Measurements from ENCODE around the gene CEP112. TPM values are rescaled to one million over a fixed set of nuclear protein-coding genes. Genes with fewer than 3 reads are reported as not detected.

Gene CEP112
- total and polyA plus RNA-seq, 2 of the 13 experiments (the other 11 are each of a cell fraction or from before 2014, with no cell fraction given): 1.2 to 3.4 TPM

DNA sequence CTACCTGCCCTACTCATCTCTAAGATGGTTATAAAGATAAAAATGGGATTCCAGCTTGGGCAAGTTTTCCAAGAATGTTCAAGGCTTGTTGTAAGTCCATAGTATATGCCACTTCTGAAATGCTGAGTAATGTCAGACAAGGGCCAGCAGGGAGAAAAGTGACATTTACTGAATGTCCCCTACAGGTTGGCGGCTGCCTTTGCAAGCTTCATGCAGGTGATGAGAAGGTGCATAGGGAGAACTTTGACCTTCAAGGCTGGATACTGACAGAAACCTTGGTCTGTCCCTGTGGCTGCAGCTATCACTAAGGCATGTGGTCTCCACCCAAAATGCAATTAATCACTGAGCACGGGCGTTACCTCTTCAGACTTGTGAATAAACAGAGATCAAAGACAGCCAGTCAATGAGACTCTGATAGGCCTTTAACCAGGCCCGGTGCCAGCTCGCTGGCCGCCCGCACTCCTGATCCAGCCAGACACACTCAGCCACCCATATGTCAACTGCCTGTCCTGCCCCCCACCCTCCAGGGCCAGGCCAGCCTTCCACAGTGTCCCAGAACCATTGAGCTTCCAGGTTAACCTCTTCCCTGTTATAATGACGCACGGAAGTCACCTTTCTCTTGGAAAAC, 603.6 kb downstream of the CEP112 start (continued):
- TF ChIP-seq, protein P1, sequence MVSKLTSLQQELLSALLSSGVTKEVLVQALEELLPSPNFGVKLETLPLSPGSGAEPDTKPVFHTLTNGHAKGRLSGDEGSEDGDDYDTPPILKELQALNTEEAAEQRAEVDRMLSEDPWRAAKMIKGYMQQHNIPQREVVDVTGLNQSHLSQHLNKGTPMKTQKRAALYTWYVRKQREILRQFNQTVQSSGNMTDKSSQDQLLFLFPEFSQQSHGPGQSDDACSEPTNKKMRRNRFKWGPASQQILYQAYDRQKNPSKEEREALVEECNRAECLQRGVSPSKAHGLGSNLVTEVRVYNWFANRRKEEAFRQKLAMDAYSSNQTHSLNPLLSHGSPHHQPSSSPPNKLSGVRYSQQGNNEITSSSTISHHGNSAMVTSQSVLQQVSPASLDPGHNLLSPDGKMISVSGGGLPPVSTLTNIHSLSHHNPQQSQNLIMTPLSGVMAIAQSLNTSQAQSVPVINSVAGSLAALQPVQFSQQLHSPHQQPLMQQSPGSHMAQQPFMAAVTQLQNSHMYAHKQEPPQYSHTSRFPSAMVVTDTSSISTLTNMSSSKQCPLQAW (CRISPR knock-in tag; IDR thresholded peaks at IDR 0.05): peak; percentile 28; the same call in 1 of the 2 replicates
- 0 out of 2 replicates have a peak, but pooled peaks have one; percentile 62 for TF ChIP-seq HMG20A (CRISPR knock-in tag; IDR thresholded peaks at IDR 0.05; ENCODE audit: borderline replicate concordance)

DNA sequence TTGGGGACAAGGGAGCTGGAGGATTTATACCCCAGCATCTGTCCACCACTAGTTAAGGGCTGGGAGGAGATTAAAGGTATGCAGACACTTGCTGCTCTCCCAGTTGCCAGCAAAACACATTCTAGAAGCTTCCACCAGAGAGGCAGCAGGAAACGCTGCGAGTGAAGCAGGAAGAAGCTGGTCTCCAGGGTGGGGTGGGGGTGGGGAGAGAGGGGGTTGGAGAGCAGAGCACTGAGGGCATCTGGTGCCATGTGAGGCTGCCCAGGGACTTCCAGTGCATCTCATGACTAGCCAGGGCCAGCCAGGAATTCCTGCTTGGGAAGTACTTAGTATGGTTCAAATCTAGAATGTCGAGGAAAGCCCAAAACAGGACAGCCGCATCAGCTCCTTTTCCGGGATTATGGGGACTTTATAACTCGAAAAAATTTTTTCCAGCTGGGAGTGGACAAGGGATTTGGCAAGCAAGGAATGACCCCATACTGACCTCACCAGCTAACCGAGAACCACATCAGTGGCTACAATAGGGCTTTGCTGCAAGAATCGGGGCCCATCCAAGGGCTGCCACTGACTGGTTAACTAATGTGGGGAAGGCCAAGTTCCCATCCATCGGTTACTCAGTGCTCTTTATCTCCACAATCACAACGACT, 604.3 kb downstream of the CEP112 start:
- Histone ChIP-seq H3K9ac (ENCODE audit: insufficient read depth, low read depth, low read length) (0 out of 2 replicates have a peak overlapping the region, but pooled peaks have one; percentile 6), H3K4me2 (ENCODE audit: low read depth, low read length) (peak overlapping the region; percentile 82), H3K79me2 (ENCODE audit: insufficient read depth, low read length) (no peaks in the 10 kb centered on the region), H3K27me3 (ENCODE audit: control insufficient read depth in 1 of 2, insufficient read depth in 2 of 2, low read length in 2 of 2) (no peaks in the 10 kb centered on the region), H3K36me3 (replicated peaks in 1 of 2; ENCODE audit: control insufficient read depth in 1 of 2, insufficient read depth in 2 of 2, low read length in 2 of 2) (no peaks in the 10 kb centered on the region), H3K27ac (ENCODE audit: extremely low read length, insufficient read depth, low read length) (peak overlapping the region; percentile 14), H4K20me1 (ENCODE audit: insufficient read depth, low read length) (no peaks in the 10 kb centered on the region), H3K4me3 (replicated peaks in 1 of 3; ENCODE audit: insufficient read depth in 1 of 3, low read depth in 2 of 3, low read length in 3 of 3) (peak overlapping the region; percentile 3 to 47 (median 25); a peak in 3 of 6 replicates), H3K9me3 (ENCODE audit: low read length) (no peaks in the 10 kb centered on the region), H2AFZ (ENCODE audit: low read length) (no peak overlapping the region), H3K4me1 (ENCODE audit: insufficient read depth, low read length) (peaks cover 76% of the 10 kb centered on the region)
- no TSS peak for BruUV-seq (replicated peaks)
- ATAC-seq (peak; percentile 20), DNase-seq (ENCODE audit: low spot score) (no peak), FAIRE-seq (no peak)
- 11% methylated on average over 10 of the region's 10 CpGs for whole genome bisulfite sequencing (ENCODE audit: low lambda C conversion rate)
- TF ChIP-seq, protein P2, sequence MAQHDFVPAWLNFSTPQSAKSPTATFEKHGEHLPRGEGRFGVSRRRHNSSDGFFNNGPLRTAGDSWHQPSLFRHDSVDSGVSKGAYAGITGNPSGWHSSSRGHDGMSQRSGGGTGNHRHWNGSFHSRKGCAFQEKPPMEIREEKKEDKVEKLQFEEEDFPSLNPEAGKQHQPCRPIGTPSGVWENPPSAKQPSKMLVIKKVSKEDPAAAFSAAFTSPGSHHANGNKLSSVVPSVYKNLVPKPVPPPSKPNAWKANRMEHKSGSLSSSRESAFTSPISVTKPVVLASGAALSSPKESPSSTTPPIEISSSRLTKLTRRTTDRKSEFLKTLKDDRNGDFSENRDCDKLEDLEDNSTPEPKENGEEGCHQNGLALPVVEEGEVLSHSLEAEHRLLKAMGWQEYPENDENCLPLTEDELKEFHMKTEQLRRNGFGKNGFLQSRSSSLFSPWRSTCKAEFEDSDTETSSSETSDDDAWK (CRISPR knock-in tag; IDR thresholded peaks at IDR 0.05): no peak
- TF ChIP-seq TAF1 (CRISPR knock-in tag; IDR thresholded peaks at IDR 0.05): 0 out of 2 replicates have a peak, but pooled peaks have one; percentile 2
- TF ChIP-seq, protein P3, sequence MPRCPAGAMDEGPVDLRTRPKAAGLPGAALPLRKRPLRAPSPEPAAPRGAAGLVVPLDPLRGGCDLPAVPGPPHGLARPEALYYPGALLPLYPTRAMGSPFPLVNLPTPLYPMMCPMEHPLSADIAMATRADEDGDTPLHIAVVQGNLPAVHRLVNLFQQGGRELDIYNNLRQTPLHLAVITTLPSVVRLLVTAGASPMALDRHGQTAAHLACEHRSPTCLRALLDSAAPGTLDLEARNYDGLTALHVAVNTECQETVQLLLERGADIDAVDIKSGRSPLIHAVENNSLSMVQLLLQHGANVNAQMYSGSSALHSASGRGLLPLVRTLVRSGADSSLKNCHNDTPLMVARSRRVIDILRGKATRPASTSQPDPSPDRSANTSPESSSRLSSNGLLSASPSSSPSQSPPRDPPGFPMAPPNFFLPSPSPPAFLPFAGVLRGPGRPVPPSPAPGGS (CRISPR knock-in tag; IDR thresholded peaks at IDR 0.05): 0 out of 2 replicates have a peak, but pooled peaks have one; percentile 27
- ChIA-PET POLR2A (interaction anchor here (1.0 to 2.2 kb wide), 9 partner anchors 10 to 69 kb away, joined by 3 to 14 read pairs (median 6); partner anchors contain the start of gene AXIN2), CTCF (ENCODE audit: low intra/inter-chr PET ratio, low total read pairs) (no interaction called here)
- intact Hi-C loops (cut with micrococcal nuclease; ENCODE audit: unreplicated experiment): loop anchor here (1.0 to 2.0 kb wide), 2 partner anchors 25 to 41 kb away; no protein-coding TSS in a partner anchor
- in situ Hi-C loops (cut with HindIII; ENCODE audit: extremely low pct_ligation_motif_present, low pct_unique_long_range_greater_than_20kb): no loop called here

Measured in HepG2 (cell line).